Body of pancreas (tissue), 4 donors: ENCODE data around the gene TIMM13. TPM values are rescaled to one million over a fixed set of nuclear protein-coding genes. Genes with fewer than 3 reads are reported as not detected.

ENCODE experiments used
- ATAC-seq: fragments of 150-250 bp; one replicate; pipeline ENCODE4 v1.9.1; 2016
- DNase-seq, 4 donors: peaks; one replicate each; pipeline ENCODE4 v3.0.0-alpha.2; 2019
- H3K27ac ChIP-seq, 4 donors: fragments of 200-600 bp; sonication (generic); 1 replicate in 3 of 4; 2 replicates in 1 of 4; pipeline versions ENCODE4 v1.5.1 to v1.6.1; 2016 to 2019; ENCODE audit warnings: mild to moderate bottlenecking in 1 of 4, mixed read lengths in 1 of 4, moderate library complexity in 1 of 4
- H3K27me3 ChIP-seq, 2 donors: fragments of 200-600 bp; sonication (generic); one replicate each; pipeline ENCODE4 v1.6.0; 2016; ENCODE audit warnings: mild to moderate bottlenecking in 1 of 2
- H3K36me3 ChIP-seq, 2 donors: fragments of 200-600 bp; sonication (generic); replicated peaks in 1 of 2; 2 replicates each; pipeline ENCODE4 v1.5.1; 2016; ENCODE audit warnings: low read depth in 2 of 2; ENCODE audit not compliant: insufficient read depth in 1 of 2
- H3K4me1 ChIP-seq: fragments of 200-600 bp; sonication (generic); one replicate; pipeline ENCODE4 v1.6.0; 2016
- H3K4me3 ChIP-seq, 2 donors: fragments of 200-600 bp; sonication (generic); 1 replicate in 1 of 2; 2 replicates in 1 of 2; pipeline ENCODE4 v1.5.1; 2016 to 2019
- H3K9me3 ChIP-seq, 3 donors: fragments of 200-600 bp; sonication (generic); 1 replicate in 2 of 3; 2 replicates in 1 of 3; pipeline ENCODE4 v1.5.1; 2016
- POLR2A ChIP-seq, 3 donors: fragments of 450-650 bp; IDR thresholded peaks; one replicate each; pipeline ENCODE4 v1.6.1; 2016; ENCODE audit warnings: antibody characterized with exemption in 3 of 3, mild to moderate bottlenecking in 2 of 3
- WGBS, 2 donors: methylation state at CpG; one replicate each; pipeline ENCODE4 v1.1.5; 2017; 5-methylcytosine and 5-hydroxymethylcytosine counted together
- intact Hi-C: fragments of 100-400 bp; cut with DNase I; formaldehyde crosslinking; loops from one replicate; pipeline ENCODE4 v1.15.1; 2023
- total RNA-seq, 2 donors: library from RNA; depleted of rRNA; stranded (reverse); fragments of >200 nt; gene quantifications; one replicate each; pipeline ENCODE4 v1.1.0, GENCODE V29; 2016
- TF ChIP-seq, protein P1 (sequence below), 7 experiments: fragments of 450-650 bp in 4 of 7; fragments of 200-600 bp in 3 of 7; sonication (generic) in 3 of 7; IDR thresholded peaks; one replicate each; pipeline ENCODE4 v1.5.1; 2016 to 2019; ENCODE audit warnings: antibody characterized with exemption in 7 of 7

TIMM13 gene
- total RNA-seq, 2 donors from 2014 or later: 16.3 to 36.6 TPM

DNA sequence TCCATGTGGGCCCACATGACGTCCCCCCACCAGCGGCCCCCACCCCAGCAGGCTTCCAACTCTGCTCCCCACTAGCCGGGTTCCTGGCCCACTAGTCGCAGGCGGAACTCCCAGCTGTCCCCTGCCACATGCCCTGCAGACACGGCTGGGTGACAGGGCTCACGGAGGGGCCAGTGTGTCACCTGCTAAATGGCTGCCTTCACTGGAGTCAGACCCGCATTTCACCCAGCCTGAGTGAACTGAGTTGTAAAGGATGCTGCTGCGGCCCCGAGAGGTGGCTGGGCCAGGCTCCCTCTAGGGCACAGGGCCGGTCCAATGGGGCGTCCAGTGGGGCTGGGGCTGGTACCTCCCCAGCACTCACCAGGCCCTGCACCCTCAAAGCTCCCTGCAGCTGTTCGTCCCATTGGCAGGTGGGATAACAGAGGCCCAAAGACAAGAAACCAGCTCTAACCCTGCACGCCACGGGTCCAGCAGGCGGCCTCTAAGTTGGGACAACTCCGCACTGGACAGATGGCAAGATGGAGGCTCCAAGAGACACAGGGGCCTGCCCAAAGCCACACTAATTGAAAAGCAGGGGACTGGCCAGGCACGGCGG is 26.1 kb upstream of the TIMM13 start:
- no peak for ATAC-seq
- no peak for TF ChIP-seq POLR2A (IDR thresholded peaks at IDR 0.05)
- Histone ChIP-seq H3K36me3 (no peaks in the 10 kb centered on the region), H3K27me3 (no peaks in the 10 kb centered on the region), H3K27ac (no peak overlapping the region), H3K4me1 (peaks cover 16% of the 10 kb centered on the region), H3K9me3 (no peaks in the 10 kb centered on the region), H3K4me3 (no peak overlapping the region)
- intact Hi-C loops: no loop called here
- DNase-seq: no peak
- WGBS, 2 donors: 90 to 93% methylated on average over 5 to 19 of the region's 19 CpGs

DNA sequence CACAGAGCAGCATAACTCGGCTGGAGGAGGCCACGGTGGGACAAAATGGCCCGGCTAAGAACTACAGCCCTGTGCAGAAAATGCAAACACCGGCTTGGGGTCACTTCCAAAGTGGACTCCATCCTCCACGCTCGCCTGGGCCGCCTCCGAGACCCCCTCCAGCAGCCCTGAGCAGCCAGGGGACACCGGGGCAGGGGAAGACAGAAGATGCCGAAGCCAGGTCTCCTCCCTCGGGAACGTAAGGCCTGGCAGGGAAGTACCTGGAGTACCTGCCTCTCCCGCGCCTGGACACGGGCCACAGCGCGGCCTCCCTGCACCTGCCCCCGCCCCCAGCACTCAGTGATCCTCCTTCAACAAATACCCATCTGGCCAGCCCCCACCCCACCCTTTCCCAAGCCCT is 24.4 kb upstream of the TIMM13 start:
- H3K36me3 ChIP-seq: no peaks in the 10 kb centered on the region
- DNase-seq: no peak
- ATAC-seq: no peak
- TF ChIP-seq POLR2A (IDR thresholded peaks at IDR 0.05): no peak
- TF ChIP-seq, protein P1, sequence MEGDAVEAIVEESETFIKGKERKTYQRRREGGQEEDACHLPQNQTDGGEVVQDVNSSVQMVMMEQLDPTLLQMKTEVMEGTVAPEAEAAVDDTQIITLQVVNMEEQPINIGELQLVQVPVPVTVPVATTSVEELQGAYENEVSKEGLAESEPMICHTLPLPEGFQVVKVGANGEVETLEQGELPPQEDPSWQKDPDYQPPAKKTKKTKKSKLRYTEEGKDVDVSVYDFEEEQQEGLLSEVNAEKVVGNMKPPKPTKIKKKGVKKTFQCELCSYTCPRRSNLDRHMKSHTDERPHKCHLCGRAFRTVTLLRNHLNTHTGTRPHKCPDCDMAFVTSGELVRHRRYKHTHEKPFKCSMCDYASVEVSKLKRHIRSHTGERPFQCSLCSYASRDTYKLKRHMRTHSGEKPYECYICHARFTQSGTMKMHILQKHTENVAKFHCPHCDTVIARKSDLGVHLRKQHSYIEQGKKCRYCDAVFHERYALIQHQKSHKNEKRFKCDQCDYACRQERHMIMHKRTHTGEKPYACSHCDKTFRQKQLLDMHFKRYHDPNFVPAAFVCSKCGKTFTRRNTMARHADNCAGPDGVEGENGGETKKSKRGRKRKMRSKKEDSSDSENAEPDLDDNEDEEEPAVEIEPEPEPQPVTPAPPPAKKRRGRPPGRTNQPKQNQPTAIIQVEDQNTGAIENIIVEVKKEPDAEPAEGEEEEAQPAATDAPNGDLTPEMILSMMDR (IDR thresholded peaks at IDR 0.05): no peak
- no peak overlapping the region for H3K27ac ChIP-seq
- H3K4me3 ChIP-seq: no peak overlapping the region
- H3K4me1 ChIP-seq: peaks cover 11% of the 10 kb centered on the region
- no peaks in the 10 kb centered on the region for H3K27me3 ChIP-seq
- H3K9me3 ChIP-seq: no peaks in the 10 kb centered on the region
- intact Hi-C loops: no loop called here
- WGBS, 2 donors: 87 to 94% methylated on average over 8 to 18 of the region's 18 CpGs

DNA sequence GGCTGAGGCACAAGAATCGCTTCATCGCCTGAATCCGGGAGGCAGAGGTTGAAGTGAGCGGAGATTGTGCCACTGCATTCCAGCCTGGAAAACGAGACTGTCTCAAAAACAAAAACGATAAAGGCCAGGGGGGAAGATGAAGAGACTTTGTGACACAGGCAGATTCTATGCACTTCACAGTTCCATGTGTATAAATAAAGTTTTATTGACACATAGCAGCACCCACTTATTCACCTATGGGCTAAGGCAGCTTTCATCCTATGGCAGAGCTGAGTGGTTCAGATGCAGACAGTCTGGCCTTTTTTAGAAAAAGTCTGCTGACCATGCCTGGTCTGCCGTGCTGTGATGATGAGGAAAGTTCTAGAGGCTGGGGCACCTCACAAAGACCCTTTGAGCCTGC is 23.8 kb upstream of the TIMM13 start:
- DNase-seq: no peak
- WGBS, 2 donors: 93 to 100% methylated on average over 7 of the region's 7 CpGs
- intact Hi-C loops: no loop called here

DNA sequence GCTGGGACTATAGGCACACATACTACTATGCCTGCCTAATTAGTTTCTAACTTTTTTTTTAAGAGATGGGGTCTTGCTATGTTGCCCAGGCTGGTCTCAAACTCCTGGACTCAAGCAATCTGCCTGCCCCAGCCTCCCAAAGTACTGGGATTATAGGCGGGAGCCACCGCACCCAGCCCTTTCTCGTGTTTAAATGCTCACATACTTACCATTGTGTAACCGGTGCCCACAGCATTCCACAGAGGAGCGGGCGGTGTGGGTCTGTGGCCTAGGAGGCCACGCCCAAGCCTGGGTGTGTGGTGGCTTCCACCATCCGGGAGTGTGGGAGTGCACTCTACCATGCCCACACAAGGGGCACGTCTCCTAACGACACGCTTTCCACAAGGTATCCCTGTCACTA is 21.6 kb upstream of the TIMM13 start:
- 90 to 94% methylated on average over 9 to 11 of the region's 11 CpGs for WGBS, 2 donors
- no peak overlapping the region for H3K4me3 ChIP-seq
- DNase-seq (no peak), ATAC-seq (no peak)
- no peaks in the 10 kb centered on the region for H3K9me3 ChIP-seq
- H3K27ac ChIP-seq: no peak overlapping the region
- TF ChIP-seq, protein P1 (IDR thresholded peaks at IDR 0.05): no peak
- no peak for TF ChIP-seq POLR2A (IDR thresholded peaks at IDR 0.05)
- no peaks in the 10 kb centered on the region for H3K27me3 ChIP-seq
- no peaks in the 10 kb centered on the region for H3K4me1 ChIP-seq
- intact Hi-C loops: no loop called here
- H3K36me3 ChIP-seq: no peaks in the 10 kb centered on the region

More for the DNA sequence above, 23.8 kb upstream of the TIMM13 start:
- Histone ChIP-seq H3K9me3 (no peaks in the 10 kb centered on the region), H3K36me3 (no peaks in the 10 kb centered on the region), H3K4me3 (no peak overlapping the region), H3K4me1 (peaks cover 11% of the 10 kb centered on the region), H3K27ac (no peak overlapping the region), H3K27me3 (no peaks in the 10 kb centered on the region)
- no peak for TF ChIP-seq POLR2A (IDR thresholded peaks at IDR 0.05)
- TF ChIP-seq, protein P1 (IDR thresholded peaks at IDR 0.05): no peak
- no peak for ATAC-seq

DNA sequence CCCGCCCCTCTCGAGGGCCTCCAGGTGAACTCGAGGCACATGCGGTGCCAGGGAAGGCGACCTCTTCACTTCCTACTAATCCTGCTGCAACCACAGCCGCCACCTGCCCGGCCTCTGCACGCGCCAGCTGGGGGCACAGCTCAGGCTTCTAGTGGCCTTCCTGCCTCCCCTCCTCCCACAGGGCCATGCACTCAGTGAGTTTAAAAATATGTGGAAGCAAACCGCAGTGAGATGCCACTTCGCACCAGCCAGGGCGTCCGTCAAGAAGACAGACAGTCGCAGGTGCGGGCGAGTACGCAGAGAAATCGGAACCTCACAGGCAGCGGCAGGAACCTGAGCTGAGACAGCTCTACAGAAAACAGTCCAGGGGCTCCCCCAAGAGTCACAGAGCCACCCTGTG is 19.0 kb upstream of the TIMM13 start:
- H3K4me3 ChIP-seq: no peak overlapping the region
- TF ChIP-seq, protein P1 (IDR thresholded peaks at IDR 0.05): no peak
- TF ChIP-seq POLR2A (IDR thresholded peaks at IDR 0.05): no peak
- no peaks in the 10 kb centered on the region for H3K36me3 ChIP-seq
- no peaks in the 10 kb centered on the region for H3K27me3 ChIP-seq
- no peak for ATAC-seq
- no peaks in the 10 kb centered on the region for H3K9me3 ChIP-seq
- no peak overlapping the region for H3K27ac ChIP-seq
- DNase-seq: no peak
- H3K4me1 ChIP-seq: no peaks in the 10 kb centered on the region
- WGBS, 2 donors: 70 to 78% methylated on average over 16 to 18 of the region's 19 CpGs
- intact Hi-C loops: no loop called here
